GM23338 (cell line): Measurements from ENCODE around the gene STRA6. TPM values are rescaled to one million over a fixed set of nuclear protein-coding genes. Genes with fewer than 3 reads are reported as not detected.

Source experiments
- ATAC-seq: fragments of 200-7000 bp; cut with Tn5 transposase; 3 replicates; pipeline ENCODE4 v1.9.1; 2020
- DNase-seq: peaks from one replicate; pipeline ENCODE4 v3.0.0-alpha.2; 2015; ENCODE audit warnings: low spot score
- H2AFZ ChIP-seq: fragments of 200-600 bp; sonication (generic); 2 replicates; pipeline ENCODE4 v1.8.0; 2016; ENCODE audit warnings: antibody characterized with exemption, mild to moderate bottlenecking, moderate library complexity
- H3F3A ChIP-seq: fragments of 200-600 bp; sonication (generic); replicated peaks from 2 replicates; pipeline ENCODE4 v1.8.0; 2017; ENCODE audit warnings: antibody characterized with exemption, mixed run types, low read depth
- H3K27ac ChIP-seq: fragments of 200-600 bp; sonication (generic); 2 replicates; pipeline ENCODE4 v1.6.1; 2016; ENCODE audit warnings: low read depth
- H3K27me3 ChIP-seq: fragments of 200-600 bp; sonication (generic); 2 replicates; pipeline ENCODE4 v1.8.0; 2016; ENCODE audit warnings: mild to moderate bottlenecking, mixed run types, moderate library complexity; ENCODE audit not compliant: insufficient read depth
- H3K36me3 ChIP-seq: fragments of 200-600 bp; sonication (generic); 2 replicates; pipeline ENCODE4 v1.8.0; 2016; ENCODE audit warnings: mild to moderate bottlenecking; ENCODE audit not compliant: insufficient read depth
- H3K4me1 ChIP-seq: fragments of 200-600 bp; sonication (generic); 2 replicates; pipeline ENCODE4 v1.8.0; 2016; ENCODE audit warnings: mild to moderate bottlenecking, moderate library complexity; ENCODE audit not compliant: insufficient read depth
- H3K4me2 ChIP-seq: fragments of 200-600 bp; sonication (generic); 2 replicates; pipeline ENCODE4 v1.7.1; 2017; ENCODE audit warnings: mixed run types
- H3K4me3 ChIP-seq: fragments of 200-600 bp; sonication (generic); 2 replicates; pipeline ENCODE4 v1.6.1; 2016; ENCODE audit warnings: mixed run types
- H3K79me2 ChIP-seq: fragments of 200-600 bp; sonication (generic); replicated peaks from 2 replicates; pipeline ENCODE4 v1.8.0; 2017; ENCODE audit warnings: mild to moderate bottlenecking; ENCODE audit not compliant: insufficient read depth
- H3K9me2 ChIP-seq: fragments of 200-600 bp; sonication (generic); 2 replicates; pipeline ENCODE4 v1.8.0; 2017; ENCODE audit not compliant: insufficient read depth
- H4K20me1 ChIP-seq: fragments of 200-600 bp; sonication (generic); replicated peaks from 2 replicates; pipeline ENCODE4 v1.8.0; 2017; ENCODE audit warnings: mild to moderate bottlenecking; ENCODE audit not compliant: insufficient read depth
- H3K27ac Mint-ChIP-seq: 2 replicates; pipeline ENCODE4 v1.8.0; 2020; ENCODE audit warnings: inconsistent platforms, mild to moderate bottlenecking, moderate library complexity, mixed read lengths
- H3K27me3 Mint-ChIP-seq: 3 replicates; pipeline ENCODE4 v1.8.0; 2022; ENCODE audit warnings: low read depth, mild to moderate bottlenecking, moderate library complexity, mixed read lengths, inconsistent platforms; ENCODE audit not compliant: insufficient read depth, poor library complexity
- H3K36me3 Mint-ChIP-seq: 3 replicates; pipeline ENCODE4 v1.8.0; 2021; ENCODE audit warnings: low read depth, mild to moderate bottlenecking, inconsistent platforms, moderate library complexity, mixed read lengths
- H3K4me1 Mint-ChIP-seq: 3 replicates; pipeline ENCODE4 v1.8.0; 2020; ENCODE audit warnings: mild to moderate bottlenecking, inconsistent platforms, mixed read lengths
- H3K4me3 Mint-ChIP-seq: 3 replicates; pipeline ENCODE4 v1.8.0; 2021; ENCODE audit warnings: moderate library complexity, mild to moderate bottlenecking, inconsistent platforms, mixed read lengths
- H3K9me3 Mint-ChIP-seq: 3 replicates; pipeline ENCODE4 v1.8.0; 2020; ENCODE audit warnings: moderate library complexity, mild to moderate bottlenecking, inconsistent platforms, mixed read lengths
- CREB1 ChIP-seq: fragments of 250-450 bp; sonication (Bioruptor Pico); IDR thresholded peaks from 2 replicates; pipeline ENCODE4 v1.5.0; 2020; ENCODE audit warnings: low read depth, mild to moderate bottlenecking, moderate library complexity
- EZH2 ChIP-seq: fragments of 200-600 bp; sonication (generic); IDR thresholded peaks from one replicate; pipeline ENCODE4 v1.8.0; 2017; ENCODE audit warnings: antibody characterized with exemption, mild to moderate bottlenecking, low read depth; ENCODE audit not compliant: unreplicated experiment
- EZH2phosphoT487 ChIP-seq: fragments of 200-600 bp; sonication (generic); IDR thresholded peaks from one replicate; pipeline ENCODE4 v1.8.1; 2018; ENCODE audit warnings: antibody characterized with exemption; ENCODE audit not compliant: unreplicated experiment
- JUNB ChIP-seq: IDR thresholded peaks from one replicate; pipeline ENCODE4 v1.6.1; 2016; ENCODE audit warnings: antibody characterized with exemption; ENCODE audit not compliant: unreplicated experiment
- polyA plus RNA-seq: library from polyadenylated mRNA; unstranded; fragments of >200 nt; fragmentation: Nextera tagmentation; extraction: Ambion mirVana; gene quantifications from 2 replicates; pipeline ENCODE4 v1.2.1, GENCODE V29; 2016
- total RNA-seq: library from RNA; depleted of rRNA; stranded (reverse); fragments of >200 nt; shearing (Covaris generic); gene quantifications from 2 replicates; pipeline ENCODE4 v1.2.3, GENCODE V29; 2014
- TF ChIP-seq, protein P1 (sequence below), 2 experiments: fragments of 200-600 bp in 1 of 2; sonication (generic) in 1 of 2; conservative IDR thresholded peaks; 2 replicates each; pipeline versions ENCODE4 v1.5.1 to v1.6.1; 2016 to 2017; ENCODE audit warnings: antibody characterized with exemption in 2 of 2, low read depth in 2 of 2, mild to moderate bottlenecking in 2 of 2, moderate library complexity in 1 of 2
- TF ChIP-seq, protein P2 (sequence below): IDR thresholded peaks from one replicate; pipeline ENCODE4 v1.6.1; 2018; ENCODE audit warnings: antibody characterized with exemption; ENCODE audit not compliant: unreplicated experiment

STRA6 gene
- total and polyA plus RNA-seq, 2 experiments from 2014 or later = 8.2 to 9.9 TPM

DNA sequence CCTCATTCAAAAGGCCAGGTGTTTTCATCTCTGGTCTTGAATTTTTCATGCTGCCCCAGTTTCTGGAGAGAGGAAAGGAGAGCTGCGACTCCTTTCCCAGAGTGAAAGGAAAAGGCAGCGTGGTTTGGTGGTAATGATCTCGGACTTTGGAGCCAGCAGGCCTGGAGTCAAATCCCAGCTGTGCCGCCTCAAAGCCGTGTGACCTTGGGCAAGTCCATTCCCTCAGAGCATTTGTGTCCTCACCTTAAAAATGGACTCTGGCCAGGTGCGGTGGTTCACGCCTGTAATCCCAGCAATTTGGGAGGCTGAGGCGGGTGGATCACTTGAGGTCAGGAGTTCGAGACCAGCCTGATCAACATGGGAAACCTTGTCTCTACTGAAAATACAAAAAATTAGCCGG lies 28.9 kb upstream of the STRA6 start (continued):
- TF ChIP-seq, protein P1, sequence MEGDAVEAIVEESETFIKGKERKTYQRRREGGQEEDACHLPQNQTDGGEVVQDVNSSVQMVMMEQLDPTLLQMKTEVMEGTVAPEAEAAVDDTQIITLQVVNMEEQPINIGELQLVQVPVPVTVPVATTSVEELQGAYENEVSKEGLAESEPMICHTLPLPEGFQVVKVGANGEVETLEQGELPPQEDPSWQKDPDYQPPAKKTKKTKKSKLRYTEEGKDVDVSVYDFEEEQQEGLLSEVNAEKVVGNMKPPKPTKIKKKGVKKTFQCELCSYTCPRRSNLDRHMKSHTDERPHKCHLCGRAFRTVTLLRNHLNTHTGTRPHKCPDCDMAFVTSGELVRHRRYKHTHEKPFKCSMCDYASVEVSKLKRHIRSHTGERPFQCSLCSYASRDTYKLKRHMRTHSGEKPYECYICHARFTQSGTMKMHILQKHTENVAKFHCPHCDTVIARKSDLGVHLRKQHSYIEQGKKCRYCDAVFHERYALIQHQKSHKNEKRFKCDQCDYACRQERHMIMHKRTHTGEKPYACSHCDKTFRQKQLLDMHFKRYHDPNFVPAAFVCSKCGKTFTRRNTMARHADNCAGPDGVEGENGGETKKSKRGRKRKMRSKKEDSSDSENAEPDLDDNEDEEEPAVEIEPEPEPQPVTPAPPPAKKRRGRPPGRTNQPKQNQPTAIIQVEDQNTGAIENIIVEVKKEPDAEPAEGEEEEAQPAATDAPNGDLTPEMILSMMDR (conservative IDR thresholded peaks at IDR 0.05; ENCODE audit: low read depth in 2 of 2) = no peak
- TF ChIP-seq JUNB (no peak), CREB1 (no peak), EZH2phosphoT487 (no peak), EZH2 (no peak)
- TF ChIP-seq, protein P2, sequence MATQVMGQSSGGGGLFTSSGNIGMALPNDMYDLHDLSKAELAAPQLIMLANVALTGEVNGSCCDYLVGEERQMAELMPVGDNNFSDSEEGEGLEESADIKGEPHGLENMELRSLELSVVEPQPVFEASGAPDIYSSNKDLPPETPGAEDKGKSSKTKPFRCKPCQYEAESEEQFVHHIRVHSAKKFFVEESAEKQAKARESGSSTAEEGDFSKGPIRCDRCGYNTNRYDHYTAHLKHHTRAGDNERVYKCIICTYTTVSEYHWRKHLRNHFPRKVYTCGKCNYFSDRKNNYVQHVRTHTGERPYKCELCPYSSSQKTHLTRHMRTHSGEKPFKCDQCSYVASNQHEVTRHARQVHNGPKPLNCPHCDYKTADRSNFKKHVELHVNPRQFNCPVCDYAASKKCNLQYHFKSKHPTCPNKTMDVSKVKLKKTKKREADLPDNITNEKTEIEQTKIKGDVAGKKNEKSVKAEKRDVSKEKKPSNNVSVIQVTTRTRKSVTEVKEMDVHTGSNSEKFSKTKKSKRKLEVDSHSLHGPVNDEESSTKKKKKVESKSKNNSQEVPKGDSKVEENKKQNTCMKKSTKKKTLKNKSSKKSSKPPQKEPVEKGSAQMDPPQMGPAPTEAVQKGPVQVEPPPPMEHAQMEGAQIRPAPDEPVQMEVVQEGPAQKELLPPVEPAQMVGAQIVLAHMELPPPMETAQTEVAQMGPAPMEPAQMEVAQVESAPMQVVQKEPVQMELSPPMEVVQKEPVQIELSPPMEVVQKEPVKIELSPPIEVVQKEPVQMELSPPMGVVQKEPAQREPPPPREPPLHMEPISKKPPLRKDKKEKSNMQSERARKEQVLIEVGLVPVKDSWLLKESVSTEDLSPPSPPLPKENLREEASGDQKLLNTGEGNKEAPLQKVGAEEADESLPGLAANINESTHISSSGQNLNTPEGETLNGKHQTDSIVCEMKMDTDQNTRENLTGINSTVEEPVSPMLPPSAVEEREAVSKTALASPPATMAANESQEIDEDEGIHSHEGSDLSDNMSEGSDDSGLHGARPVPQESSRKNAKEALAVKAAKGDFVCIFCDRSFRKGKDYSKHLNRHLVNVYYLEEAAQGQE = no peak

DNA sequence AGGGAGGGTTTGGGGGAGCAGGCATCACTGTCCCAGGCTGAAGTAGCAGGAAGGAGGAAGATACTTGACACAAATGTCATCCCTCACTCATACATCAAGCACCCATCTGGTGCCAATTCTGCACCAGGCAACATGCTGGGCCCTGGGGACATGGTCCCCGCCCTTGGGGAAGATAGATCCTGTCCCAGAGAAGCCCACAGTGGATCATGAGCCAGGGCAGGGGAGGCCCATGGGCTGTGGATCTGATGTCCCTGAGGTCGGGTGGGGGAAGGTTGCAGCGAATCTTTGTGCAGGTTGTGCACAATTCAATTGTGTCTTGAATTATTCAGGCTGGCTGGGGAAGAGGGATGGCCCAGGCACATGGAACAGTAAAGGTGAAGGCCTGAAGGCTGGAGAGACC lies 27.1 kb upstream of the STRA6 start:
- Histone ChIP-seq H3K4me3 (no peak overlapping the region), H4K20me1 (no peaks in the 10 kb centered on the region; the same call in 1 of the 2 replicates), H3K27me3 (peaks cover 47% of the 10 kb centered on the region), H3K36me3 (no peaks in the 10 kb centered on the region), H3K4me1 (peaks cover 14% of the 10 kb centered on the region), H3K79me2 (no peaks in the 10 kb centered on the region), H3F3A (no peaks in the 10 kb centered on the region), H3K27ac (no peak overlapping the region), H2AFZ (no peak overlapping the region), H3K9me2 (no peaks in the 10 kb centered on the region), H3K4me2 (no peak overlapping the region)
- Mint-ChIP-seq H3K36me3 (no peaks in the 10 kb centered on the region), H3K27ac (no peak overlapping the region), H3K4me1 (peaks cover 39% of the 10 kb centered on the region), H3K27me3 (peaks cover 43% of the 10 kb centered on the region), H3K9me3 (no peaks in the 10 kb centered on the region; the same call in 2 of the 3 replicates), H3K4me3 (no peak overlapping the region)
- DNase-seq (no peak), ATAC-seq (no peak)
- TF ChIP-seq, protein P1 (conservative IDR thresholded peaks at IDR 0.05; ENCODE audit: low read depth in 2 of 2) = no peak
